Endothelial cell of umbilical vein (primary cell): Measurements from ENCODE around the gene SP100. TPM values are rescaled to one million over a fixed set of nuclear protein-coding genes. Genes with fewer than 3 reads are reported as not detected.

Experiments
- BruUV-seq: library from RNA; stranded (reverse); fragments of 400-500 nt; replicated peaks from 2 replicates; lab custom pipeline; 2021; lab: Mats Ljungman, UMichigan
- CTCF ChIA-PET: fragments of 300-600, 350-600 bp; sonication (Branson Sonifier 250); formaldehyde crosslinking; loops from one replicate; lab custom pipeline; 2021; ENCODE audit warnings: antibody characterized with exemption, inconsistent platforms; lab: Charles Lee
- POLR2A ChIA-PET: fragments of 300-600, 350-600 bp; sonication (Branson Sonifier 250); formaldehyde crosslinking; loops from one replicate; lab custom pipeline; 2021; ENCODE audit warnings: antibody characterized with exemption, inconsistent platforms; lab: Charles Lee
- DNase-seq: peaks from one replicate; pipeline ENCODE4 v3.0.0-alpha.2; 2011; ENCODE audit warnings: low read depth, low spot score
- FAIRE-seq: peaks from 2 replicates; lab custom pipeline; 2011; peaks lifted over from hg19 to GRCh38; lab: Jason Lieb, UNC
- H2AFZ ChIP-seq: 2 replicates; pipeline ENCODE4 v1.6.0; 2012; ENCODE audit warnings: low read depth, low read length, control low read depth, inconsistent platforms
- H3K27ac ChIP-seq: 2 replicates; pipeline ENCODE4 v1.5.1; 2011; ENCODE audit warnings: low read depth, mild to moderate bottlenecking, control low read depth, low read length, moderate library complexity; ENCODE audit not compliant: insufficient read depth
- H3K27me3 ChIP-seq, 2 experiments: 2 replicates each; pipeline versions ENCODE4 v1.6.0 to v1.6.1; 2011; ENCODE audit warnings: low read length in 2 of 2, mixed read lengths in 1 of 2; ENCODE audit not compliant: control insufficient read depth in 2 of 2, insufficient read depth in 2 of 2
- H3K36me3 ChIP-seq, 2 experiments: 2 replicates in 1 of 2; 3 replicates in 1 of 2; pipeline ENCODE4 v1.5.1; 2011; ENCODE audit warnings: low read length in 2 of 2, mild to moderate bottlenecking in 1 of 2, moderate library complexity in 1 of 2; ENCODE audit not compliant: control insufficient read depth in 2 of 2, insufficient read depth in 2 of 2; ENCODE audit errors: extremely low read depth in 1 of 2
- H3K4me1 ChIP-seq: 3 replicates; pipeline ENCODE4 v1.5.1; 2011; ENCODE audit warnings: mild to moderate bottlenecking, low read length; ENCODE audit not compliant: control insufficient read depth, insufficient read depth; ENCODE audit errors: extremely low read depth
- H3K4me2 ChIP-seq: 2 replicates; pipeline ENCODE4 v1.6.1; 2011; ENCODE audit warnings: low read length, control low read depth, mixed read lengths; ENCODE audit not compliant: insufficient read depth
- H3K4me3 ChIP-seq, 3 experiments: fragments of 200-600 bp in 1 of 3; sonication (generic), shearing (Covaris generic) in 1 of 3; replicated peaks in 1 of 3; 2 replicates each; pipeline ENCODE4 v1.5.1; 2011 to 2016; ENCODE audit warnings: control low read depth in 3 of 3, low read length in 3 of 3, mild to moderate bottlenecking in 2 of 3, inconsistent platforms in 1 of 3, low read depth in 1 of 3, moderate library complexity in 1 of 3; ENCODE audit not compliant: insufficient read depth in 1 of 3
- H3K79me2 ChIP-seq: 2 replicates; pipeline ENCODE4 v1.6.0; 2012; ENCODE audit warnings: low read length, inconsistent platforms; ENCODE audit not compliant: control insufficient read depth, insufficient read depth
- H3K9ac ChIP-seq: replicated peaks from 2 replicates; pipeline ENCODE3; 2011; ENCODE audit warnings: low read length, control low read depth; ENCODE audit not compliant: insufficient read depth; ENCODE audit errors: extremely low read depth
- H3K9me1 ChIP-seq: replicated peaks from 3 replicates; pipeline ENCODE4 v1.6.0; 2011; ENCODE audit warnings: mild to moderate bottlenecking, low read length; ENCODE audit not compliant: control insufficient read depth, insufficient read depth; ENCODE audit errors: extremely low read depth
- H3K9me3 ChIP-seq: replicated peaks from 2 replicates; pipeline ENCODE4 v1.5.1; 2012; ENCODE audit warnings: low read length, inconsistent platforms; ENCODE audit not compliant: control insufficient read depth, insufficient read depth
- H4K20me1 ChIP-seq: replicated peaks from 2 replicates; pipeline ENCODE3; 2011; ENCODE audit warnings: mild to moderate bottlenecking, low read length; ENCODE audit not compliant: control insufficient read depth, insufficient read depth; ENCODE audit errors: extremely low read depth
- EZH2 ChIP-seq: IDR thresholded peaks from 2 replicates; pipeline ENCODE4 v1.6.1; 2012; ENCODE audit warnings: borderline replicate concordance, low read depth, mild to moderate bottlenecking, moderate library complexity, low read length, inconsistent platforms; ENCODE audit not compliant: severe bottlenecking
- FOS ChIP-seq: IDR thresholded peaks from 2 replicates; pipeline ENCODE4 v1.6.1; 2011; ENCODE audit warnings: mild to moderate bottlenecking, low read length, moderate library complexity, borderline replicate concordance; ENCODE audit not compliant: insufficient read depth
- GATA2 ChIP-seq: IDR thresholded peaks from 2 replicates; pipeline ENCODE4 v1.7.0; 2011; ENCODE audit warnings: low read depth, mild to moderate bottlenecking, moderate library complexity, mixed read lengths, low read length; ENCODE audit not compliant: insufficient read length, insufficient read depth
- JUN ChIP-seq: IDR thresholded peaks from 2 replicates; pipeline ENCODE4 v1.6.1; 2011; ENCODE audit warnings: borderline replicate concordance, low read depth; ENCODE audit not compliant: insufficient read length, insufficient read depth
- MYC ChIP-seq: IDR thresholded peaks from one replicate; pipeline ENCODE4 v1.6.1; 2011; ENCODE audit warnings: mild to moderate bottlenecking, low read depth, low read length
- POLR2A ChIP-seq: IDR thresholded peaks from 2 replicates; pipeline ENCODE4 v1.6.1; 2012; ENCODE audit warnings: low read depth, mild to moderate bottlenecking, control low read depth, low read length
- POLR2AphosphoS5 ChIP-seq: IDR thresholded peaks from 2 replicates; pipeline ENCODE4 v1.6.1; 2012; ENCODE audit warnings: low read depth, mild to moderate bottlenecking, control low read depth, low read length, moderate library complexity; ENCODE audit not compliant: insufficient read depth
- dilution Hi-C: fragments of 300-500 bp; cut with MboI; formaldehyde crosslinking; loops from one replicate; pipeline ENCODE4 v1.15.0; 2019; ENCODE audit warnings: low sequenced_read_pairs; ENCODE audit not compliant: extremely low pct_ligation_motif_present
- intact Hi-C: fragments of 100-400 bp; cut with micrococcal nuclease; formaldehyde crosslinking; loops from one replicate; pipeline ENCODE4 v1.10.0; 2022
- polyA plus RNA-seq, 4 experiments: library from polyadenylated mRNA; depleted of rRNA in 3 of 4; stranded (reverse) in 3 of 4; unstranded in 1 of 4; fragments of >200 nt; gene quantifications; 2 replicates each; pipeline versions ENCODE4 v1.2.1 to v1.2.3, GENCODE V29; 2011 to 2012; ENCODE audit warnings: missing spikeins in 1 of 4
- total RNA-seq: library from RNA; stranded (reverse); gene quantifications from 2 replicates; pipeline ENCODE4 v1.2.3, GENCODE V29; 2021
- TF ChIP-seq, protein P1 (sequence below): IDR thresholded peaks from 2 replicates; pipeline ENCODE4 v1.6.1; 2011; ENCODE audit not compliant: insufficient read depth, insufficient read length
- TF ChIP-seq, protein P2 (sequence below), 2 donors: IDR thresholded peaks; 1 replicate in 1 of 2; 2 replicates in 1 of 2; pipeline ENCODE4 v1.5.1; 2011; ENCODE audit warnings: low read length in 2 of 2, mild to moderate bottlenecking in 2 of 2, moderate library complexity in 2 of 2, control low read depth in 1 of 2, inconsistent platforms in 1 of 2, low read depth in 1 of 2; ENCODE audit not compliant: insufficient read depth in 1 of 2; ENCODE audit errors: extremely low read depth in 1 of 2

The SP100 gene
- total and polyA plus RNA-seq, 2 donors (not counting 3 experiments of a cell fraction or from before 2014, with no cell fraction given) = 33.7 to 108 TPM

DNA sequence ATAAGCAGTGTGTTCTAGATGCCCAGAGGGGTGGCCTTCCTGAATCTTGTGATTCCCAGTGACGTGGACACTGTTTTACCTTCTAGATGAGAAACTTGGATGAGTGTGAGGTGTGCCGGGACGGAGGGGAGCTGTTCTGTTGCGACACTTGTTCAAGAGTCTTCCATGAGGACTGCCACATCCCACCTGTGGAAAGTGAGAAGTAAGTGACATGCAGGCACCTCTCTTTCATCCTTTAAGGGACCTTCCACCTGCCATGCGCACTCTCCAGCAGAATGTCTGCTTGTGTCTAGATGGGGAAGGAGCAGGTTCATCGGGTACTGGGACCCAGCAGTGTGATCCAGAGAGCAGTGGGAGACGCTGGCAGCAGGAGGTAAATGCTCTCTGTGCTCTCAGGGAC lies 16.0 kb upstream of the SP100 start:
- Histone ChIP-seq H3K4me2 (no peak overlapping the region), H3K9ac (no peak overlapping the region), H3K9me1 (no peaks in the 10 kb centered on the region), H3K36me3 (no peaks in the 10 kb centered on the region), H3K27ac (no peak overlapping the region), H2AFZ (no peak overlapping the region), H3K27me3 (no peaks in the 10 kb centered on the region), H3K9me3 (no peaks in the 10 kb centered on the region), H3K4me3 (no peak overlapping the region), H3K79me2 (no peaks in the 10 kb centered on the region), H4K20me1 (no peaks in the 10 kb centered on the region), H3K4me1 (peaks cover 5% of the 10 kb centered on the region)
- dilution Hi-C loops = no loop called here
- CTCF ChIA-PET = no interaction called here
- FAIRE-seq (no peak), DNase-seq (no peak)
- POLR2A ChIA-PET = no interaction called here
- no TSS peak for BruUV-seq
- intact Hi-C loops = no loop called here
- TF ChIP-seq, protein P1, sequence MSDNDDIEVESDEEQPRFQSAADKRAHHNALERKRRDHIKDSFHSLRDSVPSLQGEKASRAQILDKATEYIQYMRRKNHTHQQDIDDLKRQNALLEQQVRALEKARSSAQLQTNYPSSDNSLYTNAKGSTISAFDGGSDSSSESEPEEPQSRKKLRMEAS = no peak
- TF ChIP-seq JUN (no peak), POLR2AphosphoS5 (no peak), FOS (no peak), EZH2 (no peak), GATA2 (no peak), MYC (no peak), POLR2A (no peak)
- TF ChIP-seq, protein P2, sequence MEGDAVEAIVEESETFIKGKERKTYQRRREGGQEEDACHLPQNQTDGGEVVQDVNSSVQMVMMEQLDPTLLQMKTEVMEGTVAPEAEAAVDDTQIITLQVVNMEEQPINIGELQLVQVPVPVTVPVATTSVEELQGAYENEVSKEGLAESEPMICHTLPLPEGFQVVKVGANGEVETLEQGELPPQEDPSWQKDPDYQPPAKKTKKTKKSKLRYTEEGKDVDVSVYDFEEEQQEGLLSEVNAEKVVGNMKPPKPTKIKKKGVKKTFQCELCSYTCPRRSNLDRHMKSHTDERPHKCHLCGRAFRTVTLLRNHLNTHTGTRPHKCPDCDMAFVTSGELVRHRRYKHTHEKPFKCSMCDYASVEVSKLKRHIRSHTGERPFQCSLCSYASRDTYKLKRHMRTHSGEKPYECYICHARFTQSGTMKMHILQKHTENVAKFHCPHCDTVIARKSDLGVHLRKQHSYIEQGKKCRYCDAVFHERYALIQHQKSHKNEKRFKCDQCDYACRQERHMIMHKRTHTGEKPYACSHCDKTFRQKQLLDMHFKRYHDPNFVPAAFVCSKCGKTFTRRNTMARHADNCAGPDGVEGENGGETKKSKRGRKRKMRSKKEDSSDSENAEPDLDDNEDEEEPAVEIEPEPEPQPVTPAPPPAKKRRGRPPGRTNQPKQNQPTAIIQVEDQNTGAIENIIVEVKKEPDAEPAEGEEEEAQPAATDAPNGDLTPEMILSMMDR (IDR thresholded peaks at IDR 0.05; ENCODE audit: extremely low read depth in 1 of 2, insufficient read depth in 1 of 2, low read depth in 1 of 2, low read length in 2 of 2) = no peak
